RPMI8226 (cell line): ENCODE measurements around the gene MYPOP.
"Not testable (repeated sequence)": the region's sequence is repeated elsewhere in the genome, so short reads cannot be mapped to it uniquely, and the experiment has no call there.

Source experiments
- DNase-seq: peaks from one replicate; pipeline ENCODE4 v3.0.0-alpha.2; 2015

Gene MYPOP

DNA sequence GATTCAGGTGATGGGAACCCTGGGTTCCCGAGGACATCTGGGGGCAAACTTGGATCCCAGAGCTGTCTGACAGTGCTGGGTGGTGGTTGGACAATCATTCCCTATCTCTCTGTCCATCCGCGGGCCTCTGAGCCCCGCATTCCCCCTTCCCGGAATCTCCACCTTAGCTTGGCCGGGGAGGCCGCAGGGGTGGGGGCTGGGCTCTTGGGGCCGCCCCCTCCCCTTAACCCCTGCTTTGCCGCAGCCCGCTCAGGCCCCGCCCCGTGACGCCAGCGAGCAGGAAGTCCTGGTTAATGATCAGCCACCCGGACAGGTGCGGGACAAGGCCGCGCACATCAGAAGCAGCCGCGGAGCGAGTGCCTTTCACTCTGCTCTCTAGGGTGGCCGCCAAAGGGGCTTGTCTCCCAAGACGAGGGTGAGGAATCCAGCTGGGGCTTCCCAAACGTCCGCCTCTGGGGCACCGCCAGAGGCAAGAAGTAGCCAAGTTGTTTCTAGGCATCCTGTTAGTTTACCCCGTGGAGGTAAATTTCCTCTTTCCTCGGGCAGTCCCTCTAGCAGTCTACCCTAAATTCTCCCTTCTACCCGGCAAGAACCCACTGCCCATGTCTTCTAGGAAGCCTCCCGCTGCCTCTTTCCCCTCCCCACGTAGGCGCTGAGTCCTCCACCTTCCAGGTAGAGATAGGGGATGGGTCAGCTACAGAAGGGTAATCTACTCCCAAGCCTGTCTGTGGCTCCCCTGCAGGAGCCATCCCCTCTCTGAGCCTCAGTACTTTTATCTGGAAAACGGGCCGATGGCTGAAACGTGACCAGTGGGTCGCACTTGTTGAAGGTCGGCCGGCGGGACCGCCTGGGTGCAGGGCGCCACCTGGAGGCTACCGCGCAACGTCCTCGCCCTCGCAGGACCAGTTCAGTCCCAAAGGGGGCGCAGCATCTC lies 19.5 kb downstream of the MYPOP start:
- peak; percentile 81 for DNase-seq

GRCh38 chr19:45881909-45882528 lies 20.4 kb downstream of the MYPOP start:
- no peak for DNase-seq

DNA sequence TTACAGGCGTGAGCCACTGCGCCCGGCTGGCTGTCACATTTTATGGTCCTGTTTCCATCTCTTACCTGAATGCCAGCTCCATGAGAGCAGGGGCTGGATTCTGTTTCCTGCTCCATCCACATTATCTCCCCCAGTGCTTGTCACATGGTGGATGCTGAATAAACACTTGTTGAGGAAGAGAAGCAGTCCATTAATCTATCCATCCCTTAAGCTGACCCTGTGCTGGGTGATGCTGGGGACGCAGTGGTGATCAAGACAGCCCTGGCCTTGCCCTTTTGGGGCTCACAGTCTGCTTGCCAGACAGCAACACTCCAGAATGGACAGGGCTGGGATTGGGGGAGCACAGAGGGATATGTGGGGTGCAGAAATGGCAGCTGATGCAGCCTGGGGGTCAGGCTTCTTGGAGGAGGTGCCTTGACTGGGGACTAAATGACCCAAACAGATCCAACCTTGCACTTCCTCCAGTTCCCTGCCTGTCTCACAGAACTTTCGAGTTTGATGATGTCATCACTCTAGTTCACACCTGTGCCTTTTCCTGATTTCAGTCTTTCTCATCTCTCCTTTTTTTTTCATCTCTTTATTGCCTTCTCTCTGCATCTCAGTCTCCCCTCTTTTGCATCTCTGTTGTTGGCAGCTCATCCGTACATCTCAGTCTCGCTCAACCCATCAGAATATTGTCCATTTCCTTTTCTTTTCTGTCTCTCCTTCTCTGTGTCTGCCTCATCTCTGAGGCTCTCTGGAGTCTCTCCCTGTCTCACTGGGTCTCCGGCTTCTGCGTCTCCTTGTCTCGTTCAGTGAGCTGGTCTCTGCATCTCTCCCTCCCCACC lies 21.1 kb downstream of the MYPOP start:
- DNase-seq: no peak

- DNase-seq: no peak
These were observed 22.4 kb downstream of the MYPOP start for GRCh38 chr19:45879971-45880370.

DNA sequence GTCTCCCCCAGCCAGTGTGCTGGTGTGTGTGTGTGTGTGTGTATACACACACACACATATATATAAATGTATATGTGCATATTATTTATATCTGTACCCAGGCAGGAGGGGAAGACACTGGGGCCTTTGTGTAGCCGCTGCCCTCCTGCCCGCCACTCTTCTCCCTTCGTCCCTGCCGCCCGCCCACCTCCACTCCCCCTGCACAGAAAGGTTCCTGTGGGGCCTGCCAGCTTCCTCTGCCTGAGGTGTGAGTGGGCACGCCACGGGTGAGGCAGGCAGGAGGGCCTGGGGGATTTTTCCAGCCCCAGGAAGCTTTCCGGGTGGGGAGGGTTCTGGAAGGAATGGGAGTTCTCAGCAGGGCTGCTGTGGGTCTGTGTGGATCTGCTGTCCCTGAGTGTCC lies 23.4 kb downstream of the MYPOP start:
- no peak for DNase-seq

DNA sequence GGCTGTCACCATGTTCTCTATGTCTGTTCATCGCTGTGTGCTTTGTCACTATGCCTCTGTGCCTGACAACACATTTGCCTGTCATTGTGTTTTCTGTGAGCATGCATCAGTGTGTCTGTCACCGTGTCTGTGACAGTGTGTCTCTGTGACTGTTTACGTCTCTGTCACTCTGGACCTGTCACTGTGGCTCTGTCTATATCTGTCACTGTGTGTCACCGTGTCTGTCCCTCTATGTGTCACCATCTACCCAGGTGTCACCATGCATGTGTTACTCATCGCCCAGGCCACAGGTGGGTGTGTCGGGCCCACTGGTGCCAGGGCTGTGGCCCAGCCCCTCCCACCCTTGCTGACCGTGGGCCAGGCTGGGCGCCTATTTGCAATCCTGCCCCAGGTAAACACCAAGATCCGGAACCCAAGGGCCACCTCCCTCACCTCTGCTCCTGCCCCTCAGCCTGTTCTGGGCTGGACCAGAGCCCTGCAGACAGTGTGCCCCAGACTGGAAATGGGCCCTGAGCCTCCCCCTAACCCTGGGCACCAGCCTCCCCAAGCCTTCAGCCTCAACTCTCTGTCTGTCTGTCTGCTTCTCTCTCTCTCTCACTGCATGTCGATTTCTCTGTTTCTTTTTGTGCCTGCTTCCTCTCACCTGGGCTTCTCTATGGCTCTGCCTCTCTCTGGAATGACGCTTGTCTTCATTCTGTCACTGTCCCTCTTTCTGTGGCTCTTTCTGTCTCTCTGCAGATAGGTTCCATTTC lies 24.2 kb downstream of the MYPOP start:
- DNase-seq: no peak

DNA sequence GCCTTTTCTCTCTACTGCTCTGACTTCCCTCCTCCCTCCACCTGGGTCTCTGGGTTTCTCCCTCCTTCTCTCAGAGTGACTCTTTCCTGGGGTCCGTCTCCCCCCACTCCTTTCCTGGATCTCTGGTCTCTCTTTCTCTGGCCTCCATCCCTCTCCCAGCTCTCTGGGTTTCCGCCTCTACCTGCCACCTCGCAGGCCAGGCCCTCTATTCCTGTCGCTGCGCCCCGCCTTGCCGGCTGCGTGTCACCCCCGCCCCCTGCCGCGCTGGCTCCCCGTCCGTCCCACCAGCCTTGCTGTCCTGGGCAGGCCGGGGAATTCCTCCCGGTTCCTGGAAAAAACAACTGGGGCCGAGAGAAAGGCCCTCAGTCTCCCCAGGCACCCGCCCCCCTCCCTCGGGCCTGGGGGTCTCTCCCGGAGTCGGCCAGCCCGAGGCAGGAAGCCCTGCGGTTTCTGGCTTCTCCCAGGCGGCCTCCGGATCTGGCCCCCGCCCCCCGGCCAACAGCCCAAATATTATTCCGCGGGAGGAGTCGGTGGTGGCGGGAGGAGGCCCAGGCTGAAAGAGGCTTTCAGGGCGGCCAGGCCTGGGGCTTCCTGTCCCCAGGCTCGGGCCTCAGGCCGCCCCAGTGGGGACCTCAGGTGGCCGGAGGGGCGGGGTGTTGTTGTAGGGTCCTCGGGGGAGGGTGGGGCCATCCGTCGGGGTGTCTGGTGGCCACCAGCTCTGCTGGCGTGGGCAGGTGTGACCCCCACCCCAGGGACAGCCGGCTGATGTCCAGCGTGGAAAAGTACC lies 25.8 kb downstream of the MYPOP start:
- DNase-seq: no peak

GRCh38 chr19:45876161-45876410 lies 26.3 kb downstream of the MYPOP start:
- DNase-seq: no peak

DNA sequence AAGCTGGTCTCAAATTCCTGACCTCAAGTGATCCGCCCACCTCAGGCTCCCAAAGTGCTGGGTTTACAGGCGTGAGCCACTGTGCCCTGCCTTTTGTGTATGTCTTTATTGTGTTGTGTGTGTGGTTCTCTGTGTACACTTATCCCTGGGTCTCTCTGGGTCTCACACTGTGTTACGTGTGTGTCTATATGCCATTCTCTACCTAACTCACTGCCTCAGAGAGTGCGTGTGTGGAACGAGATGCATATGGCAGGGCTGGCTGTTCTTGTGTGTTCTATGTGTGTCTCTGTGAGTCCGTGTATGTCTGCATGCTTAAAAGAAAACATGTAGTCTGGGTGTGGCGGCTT lies 27.8 kb downstream of the MYPOP start:
- DNase-seq: no peak

DNA sequence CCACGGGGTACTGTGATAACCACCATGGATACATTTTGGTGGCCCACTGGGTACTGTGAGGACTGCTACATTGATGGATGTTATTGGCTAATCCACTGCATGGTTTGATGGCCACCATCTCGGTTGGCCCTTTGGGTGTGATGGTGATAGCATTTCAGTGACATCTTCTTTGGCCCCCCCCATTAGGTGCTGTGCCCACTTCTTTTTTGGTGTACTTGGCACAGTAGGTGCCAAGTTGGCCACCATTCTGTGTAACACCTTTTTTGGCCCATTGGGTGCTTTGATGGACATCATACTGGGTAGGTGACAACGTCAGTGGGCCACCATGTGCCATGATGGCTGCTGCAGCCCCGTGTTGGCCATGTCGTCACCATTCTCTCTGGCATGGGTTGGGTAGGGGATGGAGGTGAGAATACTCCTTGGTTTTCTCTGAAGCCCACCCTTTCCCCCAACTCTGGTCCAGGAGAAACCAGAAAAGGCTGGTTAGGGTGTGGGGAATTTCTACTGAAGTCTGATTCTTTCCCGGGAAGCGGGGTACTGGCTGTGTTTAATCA lies 29.1 kb downstream of the MYPOP start:
- no peak for DNase-seq

DNA sequence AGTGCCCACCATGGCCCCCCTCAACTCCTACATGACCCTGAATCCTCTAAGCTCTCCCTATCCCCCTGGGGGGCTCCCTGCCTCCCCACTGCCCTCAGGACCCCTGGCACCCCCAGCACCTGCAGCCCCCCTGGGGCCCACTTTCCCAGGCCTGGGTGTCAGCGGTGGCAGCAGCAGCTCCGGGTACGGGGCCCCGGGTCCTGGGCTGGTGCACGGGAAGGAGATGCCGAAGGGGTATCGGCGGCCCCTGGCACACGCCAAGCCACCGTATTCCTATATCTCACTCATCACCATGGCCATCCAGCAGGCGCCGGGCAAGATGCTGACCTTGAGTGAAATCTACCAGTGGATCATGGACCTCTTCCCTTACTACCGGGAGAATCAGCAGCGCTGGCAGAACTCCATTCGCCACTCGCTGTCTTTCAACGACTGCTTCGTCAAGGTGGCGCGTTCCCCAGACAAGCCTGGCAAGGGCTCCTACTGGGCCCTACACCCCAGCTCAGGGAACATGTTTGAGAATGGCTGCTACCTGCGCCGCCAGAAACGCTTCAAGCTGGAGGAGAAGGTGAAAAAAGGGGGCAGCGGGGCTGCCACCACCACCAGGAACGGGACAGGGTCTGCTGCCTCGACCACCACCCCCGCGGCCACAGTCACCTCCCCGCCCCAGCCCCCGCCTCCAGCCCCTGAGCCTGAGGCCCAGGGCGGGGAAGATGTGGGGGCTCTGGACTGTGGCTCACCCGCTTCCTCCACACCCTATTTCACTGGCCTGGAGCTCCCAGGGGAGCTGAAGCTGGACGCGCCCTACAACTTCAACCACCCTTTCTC lies 30.1 kb downstream of the MYPOP start:
- no peak for DNase-seq

DNA sequence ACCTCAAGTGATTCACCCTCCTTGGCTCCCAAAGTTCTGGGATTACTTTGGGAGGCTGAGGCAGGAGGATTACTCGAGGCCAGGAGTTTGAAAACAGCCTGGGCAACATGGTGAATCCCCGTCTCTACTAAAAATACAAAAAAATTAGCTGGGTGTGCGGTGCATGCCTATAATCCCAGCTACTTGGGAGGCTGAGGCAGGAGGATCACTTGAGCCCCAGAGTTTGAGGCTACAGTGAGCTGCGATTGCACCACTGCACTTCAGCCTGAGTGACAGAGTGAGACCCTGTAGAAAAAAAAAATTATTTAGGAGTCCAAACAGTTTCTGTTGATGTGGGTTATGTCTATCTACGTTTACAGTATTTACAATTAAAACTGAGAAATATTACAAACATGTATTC lies 31.6 kb downstream of the MYPOP start:
- DNase-seq: no peak

DNA sequence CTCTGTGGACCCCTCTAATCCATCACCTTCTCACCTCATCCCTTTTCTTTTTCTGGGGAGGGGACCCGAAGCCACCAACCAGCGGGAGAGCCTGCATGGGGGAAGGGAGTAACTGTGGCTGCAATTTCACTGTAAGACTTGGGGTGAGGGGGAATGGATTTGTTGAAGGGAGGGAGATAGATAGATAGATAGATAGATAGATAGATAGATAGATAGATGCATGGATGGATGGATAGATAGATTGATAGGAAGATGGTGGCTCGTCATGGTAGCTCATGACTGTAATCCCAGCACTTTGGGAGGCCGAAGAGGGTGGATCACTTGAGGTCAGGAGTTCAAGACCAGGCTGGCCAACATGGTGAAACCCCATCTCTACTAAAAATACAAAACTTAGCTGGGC lies 35.2 kb downstream of the MYPOP start:
- not testable (repeated sequence) for DNase-seq

DNA sequence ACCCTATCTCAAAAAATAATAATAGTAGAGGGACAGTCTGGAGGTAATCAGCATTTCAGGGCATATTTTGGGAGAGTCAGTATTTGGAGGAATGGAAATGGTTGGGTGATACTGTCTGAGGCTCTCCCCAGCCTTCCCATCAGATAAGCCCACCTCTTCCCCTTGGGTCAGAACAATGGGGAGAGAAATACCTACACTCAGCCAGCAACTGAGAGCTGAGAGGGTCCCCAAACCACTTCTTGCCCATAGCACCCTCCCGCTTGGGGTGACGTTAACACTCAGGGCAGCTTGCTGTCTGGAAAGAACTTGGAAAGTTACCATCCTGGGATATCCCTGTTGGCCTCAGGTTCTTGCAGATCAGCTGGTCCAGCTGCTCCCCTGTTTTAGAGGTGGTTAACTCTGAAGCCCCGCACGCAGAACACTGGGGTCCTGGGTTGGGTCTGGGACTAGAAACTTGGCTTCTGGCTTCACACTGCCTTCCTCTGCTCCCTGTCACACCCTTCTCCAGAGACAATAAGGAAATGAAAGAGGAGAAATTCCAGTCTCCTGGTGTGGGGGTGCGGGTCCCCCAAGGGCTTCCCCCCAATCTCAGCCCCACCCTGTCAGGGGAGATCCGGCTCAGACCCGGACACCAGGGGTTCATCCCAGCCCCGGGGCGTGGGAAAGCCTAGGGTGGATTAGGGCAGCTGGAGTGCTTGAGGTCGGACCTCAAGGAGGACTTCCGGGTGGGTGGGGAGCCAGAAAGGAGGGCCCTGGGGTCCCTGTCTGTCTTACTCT lies 35.8 kb downstream of the MYPOP start:
- DNase-seq: no peak

- no peak for DNase-seq
These were observed 37.0 kb downstream of the MYPOP start for GRCh38 chr19:45865269-45865948.

- no peak for DNase-seq
These were observed 37.8 kb downstream of the MYPOP start for GRCh38 chr19:45864629-45865082.

DNA sequence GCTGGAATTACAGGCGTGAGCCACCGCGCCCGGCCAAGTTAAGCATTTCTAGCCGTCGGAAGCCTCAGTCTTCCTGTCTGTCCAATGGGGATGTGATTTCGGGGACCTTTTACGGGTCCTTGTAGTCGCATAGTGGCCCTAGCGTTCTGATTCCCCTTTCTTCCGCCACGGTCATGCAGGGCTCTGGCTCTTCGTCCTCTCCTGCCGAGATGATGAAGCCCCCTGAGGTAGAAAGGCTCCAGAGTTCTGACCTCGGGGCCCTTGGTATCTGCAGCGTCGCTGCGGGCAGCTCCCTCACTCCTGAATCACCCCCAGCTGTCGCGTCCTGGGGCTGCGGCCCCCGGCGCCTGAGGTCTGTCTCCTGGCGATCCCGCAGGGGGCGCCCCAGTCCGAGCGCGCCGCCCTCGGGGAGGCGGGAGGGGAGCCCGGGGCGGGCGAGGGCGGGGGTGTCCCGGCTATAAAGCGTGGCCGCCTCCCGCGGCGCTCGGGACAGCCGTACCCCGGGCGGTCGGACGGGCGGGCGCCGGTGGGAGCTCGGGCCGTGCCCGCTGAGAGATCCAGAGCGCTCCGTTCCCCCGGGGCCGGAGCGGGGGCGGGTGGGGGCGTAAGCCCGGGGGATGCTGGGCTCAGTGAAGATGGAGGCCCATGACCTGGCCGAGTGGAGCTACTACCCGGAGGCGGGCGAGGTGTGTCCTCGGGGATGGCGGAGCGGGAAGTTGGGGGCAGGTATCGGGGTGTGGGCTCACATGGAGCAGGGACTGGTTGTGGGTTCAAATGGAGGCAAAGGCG lies 38.4 kb downstream of the MYPOP start, which contains the start of gene FOXA3:
Gene FOXA3, plus strand, starts transcription at position 487 of the 789 bp plus-strand sequence. Its CDS starts 131 bp downstream, at position 618.
- DNase-seq: peak; percentile 69

- no peak for DNase-seq
These were observed 39.0 kb downstream of the MYPOP start for GRCh38 chr19:45863335-45863839.
